Stimulated activated CD4-positive, alpha-beta T cell treated with anti-CD3 and anti-CD28 coated beads, Interleukin-2, amount 100 ng/mL, for 24 hours (primary cell): ENCODE measurements around the gene STK32A.
"Not testable (repeated sequence)": the region's sequence is repeated elsewhere in the genome, so short reads cannot be mapped to it uniquely, and the experiment has no call there.

Experiments used
- DNase-seq, 2 donors: peaks; one replicate each; pipeline ENCODE4 v3.0.0-alpha.2; 2020

The STK32A gene

GRCh38 chr5:147348451-147348850 is 113.6 kb downstream of the STK32A start:
- no peak for DNase-seq

- no peak for DNase-seq
These were observed 114.4 kb downstream of the STK32A start for GRCh38 chr5:147349241-147349640.

- no peak for DNase-seq
These were observed 124.3 kb downstream of the STK32A start for GRCh38 chr5:147359101-147359500.

- DNase-seq: no peak
These were observed 124.8 kb downstream of the STK32A start for GRCh38 chr5:147359581-147359980.

GRCh38 chr5:147360816-147361215 is 126.0 kb downstream of the STK32A start:
- DNase-seq: no peak

GRCh38 chr5:147361441-147362175 is 126.8 kb downstream of the STK32A start:
- DNase-seq: no peak

GRCh38 chr5:147367381-147367780 is 132.6 kb downstream of the STK32A start:
- DNase-seq: not testable (repeated sequence)

GRCh38 chr5:147369742-147370374 is 135.0 kb downstream of the STK32A start:
- no peak for DNase-seq

GRCh38 chr5:147371290-147371689 is 136.5 kb downstream of the STK32A start:
- no peak for DNase-seq

GRCh38 chr5:147372191-147372590 is 137.4 kb downstream of the STK32A start:
- no peak for DNase-seq

GRCh38 chr5:147373328-147373727 is 138.5 kb downstream of the STK32A start:
- no peak for DNase-seq

- DNase-seq: no peak
These were observed 140.3 kb downstream of the STK32A start for GRCh38 chr5:147375151-147375550.

- DNase-seq: no peak
These were observed 142.9 kb downstream of the STK32A start for GRCh38 chr5:147377682-147378081.

GRCh38 chr5:147381555-147381954 is 146.7 kb downstream of the STK32A start:
- DNase-seq: no peak

GRCh38 chr5:147382776-147383175 is 147.9 kb downstream of the STK32A start:
- DNase-seq: no peak

- no peak for DNase-seq
These were observed 149.7 kb downstream of the STK32A start for GRCh38 chr5:147384346-147385193.

GRCh38 chr5:147387109-147387508 is 152.3 kb downstream of the STK32A start:
- DNase-seq: no peak

GRCh38 chr5:147388184-147389108 is 153.6 kb downstream of the STK32A start:
- DNase-seq: no peak

GRCh38 chr5:147390654-147391225 is 155.9 kb downstream of the STK32A start:
- no peak for DNase-seq

- no peak for DNase-seq
These were observed 157.0 kb downstream of the STK32A start for GRCh38 chr5:147391781-147392180.

- no peak for DNase-seq
These were observed 159.2 kb downstream of the STK32A start for GRCh38 chr5:147393874-147394672.
